ENCODE results near the gene ARMH2. TPM values are rescaled to one million over a fixed set of nuclear protein-coding genes. Genes with fewer than 3 reads are reported as not detected.

ARMH2 gene
- total and polyA plus RNA-seq, 2 experiments from 2014 or later = not detected

DNA sequence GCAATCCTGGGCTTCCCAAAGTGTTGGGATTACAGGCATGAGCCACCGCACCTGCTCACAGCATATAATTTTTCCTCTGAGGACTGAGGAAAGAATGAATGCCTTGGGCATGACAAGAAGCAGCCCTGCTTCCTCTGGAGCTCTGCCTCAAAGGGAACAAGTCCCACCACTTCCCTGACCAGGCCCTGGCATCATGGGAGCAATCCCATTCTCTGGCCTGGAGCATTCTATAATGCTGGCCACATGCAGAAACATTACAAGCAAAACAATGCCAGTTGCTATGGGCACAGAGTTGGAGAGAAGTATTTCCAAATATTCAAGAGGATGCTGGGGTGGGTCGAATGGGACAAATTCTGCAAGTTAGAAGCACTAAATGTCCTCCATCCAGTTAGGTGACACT lies 41.5 kb upstream of the ARMH2 start:
- no peaks in the 10 kb centered on the region for H3K9me3 Mint-ChIP-seq
- no peak overlapping the region for H3K27ac Mint-ChIP-seq
- no peak for ATAC-seq
- Histone ChIP-seq H3K36me3 (ENCODE audit: insufficient read depth) (0 out of 2 replicates have a peak, but pooled peaks cover 5% of the 10 kb centered on the region), H3K9me2 (ENCODE audit: insufficient read depth) (peaks cover 3% of the 10 kb centered on the region), H3K79me2 (replicated peaks; ENCODE audit: insufficient read depth) (no peaks in the 10 kb centered on the region), H3K4me3 (no peak overlapping the region), H3F3A (replicated peaks; ENCODE audit: low read depth) (no peaks in the 10 kb centered on the region), H3K4me2 (no peak overlapping the region), H3K27ac (ENCODE audit: low read depth) (no peak overlapping the region), H3K4me1 (ENCODE audit: insufficient read depth) (no peaks in the 10 kb centered on the region), H2AFZ (no peak overlapping the region), H4K20me1 (replicated peaks; ENCODE audit: insufficient read depth) (no peaks in the 10 kb centered on the region), H3K27me3 (ENCODE audit: insufficient read depth) (no peaks in the 10 kb centered on the region)
- no peaks in the 10 kb centered on the region for H3K27me3 Mint-ChIP-seq (ENCODE audit: insufficient read depth, low read depth, poor library complexity)
- no peak overlapping the region for H3K4me3 Mint-ChIP-seq
- no peak for TF ChIP-seq ZNF331 (CRISPR knock-in tag; IDR thresholded peaks at IDR 0.05; ENCODE audit: low read depth)
- TF ChIP-seq JUNB (IDR thresholded peaks at IDR 0.05; ENCODE audit: unreplicated experiment) = no peak
- TF ChIP-seq EZH2phosphoT487 (IDR thresholded peaks at IDR 0.05; ENCODE audit: unreplicated experiment) = no peak
- TF ChIP-seq ZNF114 (CRISPR knock-in tag; IDR thresholded peaks at IDR 0.05) = no peak
- no peak for TF ChIP-seq NANOG (IDR thresholded peaks at IDR 0.05; ENCODE audit: borderline replicate concordance)
- H3K4me1 Mint-ChIP-seq = no peaks in the 10 kb centered on the region; the same call in 1 of the 3 replicates
- no peak for DNase-seq (ENCODE audit: low spot score)
- H3K36me3 Mint-ChIP-seq (ENCODE audit: low read depth) = peaks cover 26% of the 10 kb centered on the region; the same call in 2 of the 3 replicates

DNA sequence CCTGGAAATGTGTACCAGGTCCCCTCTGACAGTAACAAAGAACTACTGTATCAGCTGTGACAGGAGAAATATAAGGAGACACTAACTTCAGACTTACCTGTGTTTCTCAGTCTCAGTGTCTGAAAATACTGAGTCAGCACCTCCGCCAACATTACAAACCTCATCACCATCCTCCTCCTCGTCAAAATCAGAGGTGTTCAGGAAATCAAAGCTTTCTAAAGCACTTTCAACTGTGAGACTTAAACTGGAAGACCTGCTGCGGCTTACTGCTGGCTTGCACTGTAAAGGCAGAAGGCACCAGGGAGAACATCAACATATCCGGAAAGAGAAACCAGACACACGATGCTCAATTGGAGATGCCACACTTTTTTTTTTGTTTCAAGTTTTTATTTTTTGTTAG lies 40.3 kb upstream of the ARMH2 start:
- DNase-seq (ENCODE audit: low spot score) (no peak), ATAC-seq (no peak)
- no peaks in the 10 kb centered on the region; the same call in 1 of the 3 replicates for H3K4me1 Mint-ChIP-seq

More for the DNA sequence above, 40.3 kb upstream of the ARMH2 start:
- no peaks in the 10 kb centered on the region for H3K27me3 Mint-ChIP-seq (ENCODE audit: insufficient read depth, low read depth, poor library complexity)
- H3K4me2 ChIP-seq = no peak overlapping the region
- H4K20me1 ChIP-seq (replicated peaks; ENCODE audit: insufficient read depth) = no peaks in the 10 kb centered on the region
- H3K4me3 Mint-ChIP-seq = no peak overlapping the region
- 0 out of 2 replicates have a peak, but pooled peaks cover 5% of the 10 kb centered on the region for H3K36me3 ChIP-seq (ENCODE audit: insufficient read depth)
- H3K79me2 ChIP-seq (replicated peaks; ENCODE audit: insufficient read depth) = no peaks in the 10 kb centered on the region
- H3K9me3 Mint-ChIP-seq = no peaks in the 10 kb centered on the region
- H2AFZ ChIP-seq = no peak overlapping the region
- no peaks in the 10 kb centered on the region for H3K27me3 ChIP-seq (ENCODE audit: insufficient read depth)
- no peaks in the 10 kb centered on the region for H3F3A ChIP-seq (replicated peaks; ENCODE audit: low read depth)
- no peaks in the 10 kb centered on the region for H3K4me1 ChIP-seq (ENCODE audit: insufficient read depth)
- H3K27ac Mint-ChIP-seq = no peak overlapping the region
- TF ChIP-seq NANOG (IDR thresholded peaks at IDR 0.05; ENCODE audit: borderline replicate concordance) (no peak), CREB1 (CRISPR knock-in tag; IDR thresholded peaks at IDR 0.05; ENCODE audit: low read depth) (no peak), POLR2AphosphoS5 (IDR thresholded peaks at IDR 0.05; ENCODE audit: low read depth) (no peak), EZH2phosphoT487 (IDR thresholded peaks at IDR 0.05; ENCODE audit: unreplicated experiment) (no peak), JUNB (IDR thresholded peaks at IDR 0.05; ENCODE audit: unreplicated experiment) (no peak), EZH2 (IDR thresholded peaks at IDR 0.05; ENCODE audit: low read depth, unreplicated experiment) (no peak)
- TF ChIP-seq, protein P1, sequence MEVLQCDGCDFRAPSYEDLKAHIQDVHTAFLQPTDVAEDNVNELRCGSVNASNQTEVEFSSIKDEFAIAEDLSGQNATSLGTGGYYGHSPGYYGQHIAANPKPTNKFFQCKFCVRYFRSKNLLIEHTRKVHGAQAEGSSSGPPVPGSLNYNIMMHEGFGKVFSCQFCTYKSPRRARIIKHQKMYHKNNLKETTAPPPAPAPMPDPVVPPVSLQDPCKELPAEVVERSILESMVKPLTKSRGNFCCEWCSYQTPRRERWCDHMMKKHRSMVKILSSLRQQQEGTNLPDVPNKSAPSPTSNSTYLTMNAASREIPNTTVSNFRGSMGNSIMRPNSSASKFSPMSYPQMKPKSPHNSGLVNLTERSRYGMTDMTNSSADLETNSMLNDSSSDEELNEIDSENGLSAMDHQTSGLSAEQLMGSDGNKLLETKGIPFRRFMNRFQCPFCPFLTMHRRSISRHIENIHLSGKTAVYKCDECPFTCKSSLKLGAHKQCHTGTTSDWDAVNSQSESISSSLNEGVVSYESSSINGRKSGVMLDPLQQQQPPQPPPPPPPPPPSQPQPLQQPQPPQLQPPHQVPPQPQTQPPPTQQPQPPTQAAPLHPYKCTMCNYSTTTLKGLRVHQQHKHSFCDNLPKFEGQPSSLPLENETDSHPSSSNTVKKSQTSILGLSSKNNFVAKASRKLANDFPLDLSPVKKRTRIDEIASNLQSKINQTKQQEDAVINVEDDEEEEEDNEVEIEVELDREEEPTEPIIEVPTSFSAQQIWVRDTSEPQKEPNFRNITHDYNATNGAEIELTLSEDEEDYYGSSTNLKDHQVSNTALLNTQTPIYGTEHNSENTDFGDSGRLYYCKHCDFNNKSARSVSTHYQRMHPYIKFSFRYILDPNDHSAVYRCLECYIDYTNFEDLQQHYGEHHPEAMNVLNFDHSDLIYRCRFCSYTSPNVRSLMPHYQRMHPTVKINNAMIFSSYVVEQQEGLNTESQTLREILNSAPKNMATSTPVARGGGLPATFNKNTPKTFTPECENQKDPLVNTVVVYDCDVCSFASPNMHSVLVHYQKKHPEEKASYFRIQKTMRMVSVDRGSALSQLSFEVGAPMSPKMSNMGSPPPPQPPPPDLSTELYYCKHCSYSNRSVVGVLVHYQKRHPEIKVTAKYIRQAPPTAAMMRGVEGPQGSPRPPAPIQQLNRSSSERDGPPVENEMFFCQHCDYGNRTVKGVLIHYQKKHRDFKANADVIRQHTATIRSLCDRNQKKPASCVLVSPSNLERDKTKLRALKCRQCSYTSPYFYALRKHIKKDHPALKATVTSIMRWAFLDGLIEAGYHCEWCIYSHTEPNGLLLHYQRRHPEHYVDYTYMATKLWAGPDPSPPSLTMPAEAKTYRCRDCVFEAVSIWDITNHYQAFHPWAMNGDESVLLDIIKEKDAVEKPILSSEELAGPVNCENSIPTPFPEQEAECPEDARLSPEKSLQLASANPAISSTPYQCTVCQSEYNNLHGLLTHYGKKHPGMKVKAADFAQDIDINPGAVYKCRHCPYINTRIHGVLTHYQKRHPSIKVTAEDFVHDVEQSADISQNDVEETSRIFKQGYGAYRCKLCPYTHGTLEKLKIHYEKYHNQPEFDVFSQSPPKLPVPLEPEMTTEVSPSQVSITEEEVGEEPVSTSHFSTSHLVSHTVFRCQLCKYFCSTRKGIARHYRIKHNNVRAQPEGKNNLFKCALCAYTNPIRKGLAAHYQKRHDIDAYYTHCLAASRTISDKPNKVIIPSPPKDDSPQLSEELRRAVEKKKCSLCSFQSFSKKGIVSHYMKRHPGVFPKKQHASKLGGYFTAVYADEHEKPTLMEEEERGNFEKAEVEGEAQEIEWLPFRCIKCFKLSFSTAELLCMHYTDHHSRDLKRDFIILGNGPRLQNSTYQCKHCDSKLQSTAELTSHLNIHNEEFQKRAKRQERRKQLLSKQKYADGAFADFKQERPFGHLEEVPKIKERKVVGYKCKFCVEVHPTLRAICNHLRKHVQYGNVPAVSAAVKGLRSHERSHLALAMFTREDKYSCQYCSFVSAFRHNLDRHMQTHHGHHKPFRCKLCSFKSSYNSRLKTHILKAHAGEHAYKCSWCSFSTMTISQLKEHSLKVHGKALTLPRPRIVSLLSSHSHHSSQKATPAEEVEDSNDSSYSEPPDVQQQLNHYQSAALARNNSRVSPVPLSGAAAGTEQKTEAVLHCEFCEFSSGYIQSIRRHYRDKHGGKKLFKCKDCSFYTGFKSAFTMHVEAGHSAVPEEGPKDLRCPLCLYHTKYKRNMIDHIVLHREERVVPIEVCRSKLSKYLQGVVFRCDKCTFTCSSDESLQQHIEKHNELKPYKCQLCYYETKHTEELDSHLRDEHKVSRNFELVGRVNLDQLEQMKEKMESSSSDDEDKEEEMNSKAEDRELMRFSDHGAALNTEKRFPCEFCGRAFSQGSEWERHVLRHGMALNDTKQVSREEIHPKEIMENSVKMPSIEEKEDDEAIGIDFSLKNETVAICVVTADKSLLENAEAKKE (CRISPR knock-in tag; IDR thresholded peaks at IDR 0.05) = no peak
- TF ChIP-seq, protein P2, sequence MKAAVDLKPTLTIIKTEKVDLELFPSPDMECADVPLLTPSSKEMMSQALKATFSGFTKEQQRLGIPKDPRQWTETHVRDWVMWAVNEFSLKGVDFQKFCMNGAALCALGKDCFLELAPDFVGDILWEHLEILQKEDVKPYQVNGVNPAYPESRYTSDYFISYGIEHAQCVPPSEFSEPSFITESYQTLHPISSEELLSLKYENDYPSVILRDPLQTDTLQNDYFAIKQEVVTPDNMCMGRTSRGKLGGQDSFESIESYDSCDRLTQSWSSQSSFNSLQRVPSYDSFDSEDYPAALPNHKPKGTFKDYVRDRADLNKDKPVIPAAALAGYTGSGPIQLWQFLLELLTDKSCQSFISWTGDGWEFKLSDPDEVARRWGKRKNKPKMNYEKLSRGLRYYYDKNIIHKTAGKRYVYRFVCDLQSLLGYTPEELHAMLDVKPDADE (IDR thresholded peaks at IDR 0.05) = no peak
- peaks cover 6% of the 10 kb centered on the region; the same call in 1 of the 2 replicates for H3K9me2 ChIP-seq (ENCODE audit: insufficient read depth)
- H3K4me3 ChIP-seq = no peak overlapping the region
- no peak overlapping the region for H3K27ac ChIP-seq (ENCODE audit: low read depth)
- H3K36me3 Mint-ChIP-seq (ENCODE audit: low read depth) = peaks cover 23% of the 10 kb centered on the region

All from GM23338 (cell line).